Prostate gland (tissue), 2 donors: Measurements from ENCODE around the gene LNX1. TPM values are rescaled to one million over a fixed set of nuclear protein-coding genes. Genes with fewer than 3 reads are reported as not detected.

Experiments
- DNase-seq: peaks from one replicate; pipeline ENCODE4 v3.0.0-alpha.2; 2019; ENCODE audit warnings: low spot score
- H3K27ac ChIP-seq, 2 donors: fragments of 200-600 bp; sonication (generic); 2 replicates each; pipeline ENCODE4 v1.5.1; 2017 to 2019
- H3K27me3 ChIP-seq: fragments of 200-600 bp; sonication (generic); replicated peaks from 2 replicates; pipeline ENCODE4 v1.5.1; 2019; ENCODE audit not compliant: insufficient read depth
- H3K36me3 ChIP-seq, 2 donors: fragments of 200-600 bp; sonication (generic); 1 replicate in 1 of 2; 2 replicates in 1 of 2; pipeline versions ENCODE4 v1.5.1 to v1.8.1; 2017 to 2019
- H3K4me1 ChIP-seq: fragments of 200-600 bp; sonication (generic); replicated peaks from 2 replicates; pipeline ENCODE4 v1.5.1; 2019
- H3K4me3 ChIP-seq, 2 donors: fragments of 200-600 bp; sonication (generic); 2 replicates each; pipeline ENCODE4 v1.5.1; 2017 to 2019
- H3K9me3 ChIP-seq: fragments of 200-600 bp; sonication (generic); 2 replicates; pipeline ENCODE4 v1.5.1; 2017
- CTCF ChIP-seq, 4 experiments: fragments of 200-600 bp in 2 of 4; fragments of 450-650 bp in 2 of 4; sonication (generic) in 2 of 4; IDR thresholded peaks; 1 replicate in 3 of 4; 2 replicates in 1 of 4; pipeline ENCODE4 v1.5.1; 2016 to 2019; ENCODE audit warnings: antibody characterized with exemption in 4 of 4, mild to moderate bottlenecking in 2 of 4, moderate library complexity in 2 of 4
- POLR2A ChIP-seq: fragments of 450-650 bp; IDR thresholded peaks from one replicate; pipeline ENCODE4 v1.6.1; 2016; ENCODE audit warnings: antibody characterized with exemption, mild to moderate bottlenecking
- POLR2AphosphoS5 ChIP-seq: sonication (generic); formaldehyde crosslinking; IDR thresholded peaks from one replicate; pipeline ENCODE4 v1.6.1; 2017; ENCODE audit warnings: antibody characterized with exemption
- WGBS: methylation state at CpG from one replicate; pipeline ENCODE4 v1.1.5; 2018; 5-methylcytosine and 5-hydroxymethylcytosine counted together
- intact Hi-C: fragments of 100-400 bp; cut with DNase I; formaldehyde crosslinking; loops from one replicate; pipeline ENCODE4 v1.14.2; 2022
- total RNA-seq, 2 donors: library from RNA; depleted of rRNA; stranded (reverse); fragments of >200 nt; gene quantifications; one replicate each; pipeline ENCODE4 v1.1.0, GENCODE V29; 2016

LNX1 gene
- total RNA-seq, 2 donors from 2014 or later = 13.1 to 13.2 TPM

- Histone ChIP-seq H3K4me1 (no peaks in the 10 kb centered on the region), H3K36me3 (no peaks in the 10 kb centered on the region), H3K27me3 (no peaks in the 10 kb centered on the region), H3K9me3 (no peaks in the 10 kb centered on the region), H3K27ac (no peak overlapping the region), H3K4me3 (no peak overlapping the region)
- 95% methylated on average over 3 of the region's 3 CpGs for WGBS
- TF ChIP-seq POLR2A = no peak
- no peak for TF ChIP-seq POLR2AphosphoS5
- no peak for TF ChIP-seq CTCF (IDR thresholded peaks at IDR 0.05)
- intact Hi-C loops = no loop called here
- no peak for DNase-seq
These were observed 29.7 kb upstream of the LNX1 start for GRCh38 chr4:53620956-53621355.

GRCh38 chr4:53619431-53619830 lies 28.1 kb upstream of the LNX1 start:
- intact Hi-C loops = no loop called here
- H3K36me3 ChIP-seq = no peaks in the 10 kb centered on the region
- H3K9me3 ChIP-seq = no peaks in the 10 kb centered on the region
- no peaks in the 10 kb centered on the region for H3K4me1 ChIP-seq
- no peak overlapping the region for H3K27ac ChIP-seq
- no peaks in the 10 kb centered on the region for H3K27me3 ChIP-seq
- H3K4me3 ChIP-seq = no peak overlapping the region
- no peak for TF ChIP-seq POLR2A
- no peak for TF ChIP-seq CTCF (IDR thresholded peaks at IDR 0.05)
- WGBS = 83% methylated on average over 3 of the region's 3 CpGs
- no peak for DNase-seq

- intact Hi-C loops = no loop called here
- Histone ChIP-seq H3K36me3 (no peaks in the 10 kb centered on the region), H3K27me3 (no peaks in the 10 kb centered on the region), H3K27ac (no peak overlapping the region), H3K9me3 (no peaks in the 10 kb centered on the region), H3K4me1 (no peaks in the 10 kb centered on the region), H3K4me3 (no peak overlapping the region)
- DNase-seq = no peak
- 59% methylated on average over 1 of the region's 1 CpG for WGBS
- TF ChIP-seq POLR2A (no peak), POLR2AphosphoS5 (no peak), CTCF (IDR thresholded peaks at IDR 0.05) (no peak)
These were observed 27.0 kb upstream of the LNX1 start for GRCh38 chr4:53618321-53618720.

- H3K9me3 ChIP-seq = no peaks in the 10 kb centered on the region
These were observed 25.9 kb upstream of the LNX1 start for GRCh38 chr4:53617101-53617680.

More at GRCh38 chr4:53617101-53617680, 25.9 kb upstream of the LNX1 start:
- Histone ChIP-seq H3K36me3 (no peaks in the 10 kb centered on the region), H3K27me3 (no peaks in the 10 kb centered on the region), H3K4me3 (no peak overlapping the region), H3K4me1 (no peaks in the 10 kb centered on the region), H3K27ac (no peak overlapping the region)
- intact Hi-C loops = no loop called here
- no peak for TF ChIP-seq POLR2AphosphoS5
- TF ChIP-seq CTCF (IDR thresholded peaks at IDR 0.05) = no peak
- no peak for TF ChIP-seq POLR2A
- no peak for DNase-seq
